ENCODE measurements around the gene NUP42. TPM values are rescaled to one million over a fixed set of nuclear protein-coding genes. Genes with fewer than 3 reads are reported as not detected.

NUP42 gene
- total RNA-seq, 4 donors from 2014 or later, result 10.0 to 38.6 (median 15.6) TPM

DNA sequence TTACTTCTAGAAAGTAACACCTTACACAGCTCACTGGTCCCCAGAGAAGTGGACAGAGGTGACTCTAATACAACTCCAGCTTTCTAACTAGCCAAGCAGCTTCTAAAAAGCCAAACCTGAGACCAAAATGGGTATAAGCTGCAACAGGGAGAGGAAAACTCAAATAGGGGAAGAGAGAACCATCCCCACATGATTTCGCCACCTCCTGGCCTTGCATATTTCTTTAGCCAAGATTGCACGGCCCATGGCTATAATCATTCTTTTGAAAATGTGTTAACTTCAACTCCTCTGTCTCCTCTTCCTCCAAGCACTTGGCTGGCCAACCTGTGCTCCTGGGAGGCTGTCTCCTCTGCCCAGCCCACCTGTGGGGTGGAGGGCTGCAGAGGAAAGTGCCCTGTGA is 28.7 kb downstream of the NUP42 start:
- intact Hi-C loops (cut with DNase I; ENCODE audit: low total_unique reads), result no loop called here

DNA sequence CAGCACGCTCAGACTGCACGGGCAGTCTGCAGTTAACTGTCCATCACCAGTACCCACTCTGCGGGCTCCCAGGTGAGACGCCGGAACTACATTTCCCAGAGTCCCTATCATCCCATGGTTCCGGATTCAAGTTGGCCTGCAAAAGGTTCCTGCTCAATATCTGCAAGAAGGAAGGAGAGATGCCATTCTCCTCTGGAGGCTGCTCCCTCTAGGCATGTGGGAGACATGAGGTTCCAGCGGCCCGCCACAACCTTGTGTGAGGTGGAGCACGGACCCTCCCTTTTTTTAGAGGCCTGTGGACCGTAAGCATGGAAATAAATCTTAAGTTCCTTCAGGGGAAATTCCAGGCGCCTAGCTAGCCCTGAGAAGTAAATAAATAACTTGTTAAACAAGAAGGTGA is 29.7 kb downstream of the NUP42 start:
- intact Hi-C loops (cut with DNase I; ENCODE audit: low total_unique reads), result no loop called here
- H3K27ac ChIP-seq, result no peak overlapping the region
- H3K4me1 ChIP-seq, result no peaks in the 10 kb centered on the region
- no peak overlapping the region for H3K4me3 ChIP-seq
- TF ChIP-seq, protein P1, sequence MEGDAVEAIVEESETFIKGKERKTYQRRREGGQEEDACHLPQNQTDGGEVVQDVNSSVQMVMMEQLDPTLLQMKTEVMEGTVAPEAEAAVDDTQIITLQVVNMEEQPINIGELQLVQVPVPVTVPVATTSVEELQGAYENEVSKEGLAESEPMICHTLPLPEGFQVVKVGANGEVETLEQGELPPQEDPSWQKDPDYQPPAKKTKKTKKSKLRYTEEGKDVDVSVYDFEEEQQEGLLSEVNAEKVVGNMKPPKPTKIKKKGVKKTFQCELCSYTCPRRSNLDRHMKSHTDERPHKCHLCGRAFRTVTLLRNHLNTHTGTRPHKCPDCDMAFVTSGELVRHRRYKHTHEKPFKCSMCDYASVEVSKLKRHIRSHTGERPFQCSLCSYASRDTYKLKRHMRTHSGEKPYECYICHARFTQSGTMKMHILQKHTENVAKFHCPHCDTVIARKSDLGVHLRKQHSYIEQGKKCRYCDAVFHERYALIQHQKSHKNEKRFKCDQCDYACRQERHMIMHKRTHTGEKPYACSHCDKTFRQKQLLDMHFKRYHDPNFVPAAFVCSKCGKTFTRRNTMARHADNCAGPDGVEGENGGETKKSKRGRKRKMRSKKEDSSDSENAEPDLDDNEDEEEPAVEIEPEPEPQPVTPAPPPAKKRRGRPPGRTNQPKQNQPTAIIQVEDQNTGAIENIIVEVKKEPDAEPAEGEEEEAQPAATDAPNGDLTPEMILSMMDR (IDR thresholded peaks at IDR 0.05 in 4 of 5, conservative IDR thresholded peaks at IDR 0.05 in 1 of 5), result no peak
- no peak for TF ChIP-seq POLR2A (IDR thresholded peaks at IDR 0.05)
- H3K27me3 ChIP-seq, result no peaks in the 10 kb centered on the region
- ATAC-seq (no peak), DNase-seq (no peak)
- no peaks in the 10 kb centered on the region for H3K36me3 ChIP-seq
- in situ Hi-C loops (cut with MboI; ENCODE audit: low sequenced_read_pairs in 4 of 4), result no loop called here
- no peaks in the 10 kb centered on the region for H3K9me3 ChIP-seq

More for the DNA sequence above, 28.7 kb downstream of the NUP42 start:
- DNase-seq, result no peak
- H3K4me1 ChIP-seq, result no peaks in the 10 kb centered on the region
- no peak overlapping the region for H3K4me3 ChIP-seq
- H3K27me3 ChIP-seq, result no peaks in the 10 kb centered on the region
- H3K27ac ChIP-seq, result no peak overlapping the region
- in situ Hi-C loops (cut with MboI; ENCODE audit: low sequenced_read_pairs in 4 of 4), result no loop called here
- ATAC-seq, result no peak
- no peaks in the 10 kb centered on the region for H3K36me3 ChIP-seq
- TF ChIP-seq, protein P1 (IDR thresholded peaks at IDR 0.05 in 4 of 5, conservative IDR thresholded peaks at IDR 0.05 in 1 of 5), result no peak
- no peak for TF ChIP-seq POLR2A (IDR thresholded peaks at IDR 0.05)
- H3K9me3 ChIP-seq, result no peaks in the 10 kb centered on the region

DNA sequence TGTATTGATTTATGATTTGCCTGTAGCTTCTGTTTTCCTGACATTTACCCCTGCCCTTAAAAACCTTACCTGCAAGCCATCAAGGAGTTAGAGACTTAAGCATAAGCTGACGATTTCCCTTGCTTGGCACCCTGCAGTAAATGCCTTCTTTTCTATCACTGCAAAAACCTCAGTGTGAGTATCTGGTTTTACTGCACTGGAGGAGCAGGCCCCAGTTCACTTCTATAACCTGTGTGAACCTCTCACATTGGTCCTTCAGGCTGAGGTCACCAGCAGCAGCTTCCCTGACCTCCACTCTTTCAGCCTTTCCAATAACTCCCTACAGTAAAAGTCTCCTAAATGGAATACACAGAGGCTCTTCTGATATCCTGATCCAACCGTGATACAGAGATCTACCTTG is 30.5 kb downstream of the NUP42 start:
- H3K9me3 ChIP-seq, result no peaks in the 10 kb centered on the region
- TF ChIP-seq POLR2A (IDR thresholded peaks at IDR 0.05), result no peak
- TF ChIP-seq, protein P1 (IDR thresholded peaks at IDR 0.05 in 4 of 5, conservative IDR thresholded peaks at IDR 0.05 in 1 of 5), result no peak
- ATAC-seq (no peak), DNase-seq (no peak)
- intact Hi-C loops (cut with DNase I; ENCODE audit: low total_unique reads), result no loop called here
- no peaks in the 10 kb centered on the region for H3K4me1 ChIP-seq
- in situ Hi-C loops (cut with MboI; ENCODE audit: low sequenced_read_pairs in 4 of 4), result no loop called here
- no peaks in the 10 kb centered on the region for H3K27me3 ChIP-seq
- no peak overlapping the region for H3K4me3 ChIP-seq
- no peak overlapping the region for H3K27ac ChIP-seq
- no peaks in the 10 kb centered on the region for H3K36me3 ChIP-seq

DNA sequence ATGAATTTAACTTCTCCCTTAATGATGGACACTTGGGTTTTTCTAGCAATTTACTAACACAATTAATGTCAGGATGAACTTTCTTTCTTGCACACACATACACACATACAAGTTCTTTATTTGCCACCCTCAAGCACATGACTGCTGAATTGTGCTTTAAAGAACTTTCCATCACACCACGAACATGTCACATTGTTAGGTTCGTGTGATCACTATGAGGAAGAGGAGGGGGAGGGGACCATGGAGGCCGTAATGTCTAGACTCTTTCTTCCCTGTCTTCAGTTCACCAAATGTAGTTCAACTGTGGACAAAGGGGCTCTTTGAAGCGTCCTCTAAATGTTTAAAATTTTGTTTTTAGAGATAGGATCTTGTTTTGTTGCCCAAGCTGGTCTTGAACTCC is 31.0 kb downstream of the NUP42 start:
- ATAC-seq (no peak), DNase-seq (no peak)
- Histone ChIP-seq H3K4me3 (no peak overlapping the region), H3K9me3 (no peaks in the 10 kb centered on the region), H3K4me1 (no peaks in the 10 kb centered on the region), H3K27ac (no peak overlapping the region), H3K36me3 (no peaks in the 10 kb centered on the region), H3K27me3 (no peaks in the 10 kb centered on the region)
- intact Hi-C loops (cut with DNase I; ENCODE audit: low total_unique reads) (no loop called here), in situ Hi-C loops (cut with MboI; ENCODE audit: low sequenced_read_pairs in 4 of 4) (no loop called here)
- no peak for TF ChIP-seq POLR2A (IDR thresholded peaks at IDR 0.05)
- TF ChIP-seq, protein P1 (IDR thresholded peaks at IDR 0.05 in 4 of 5, conservative IDR thresholded peaks at IDR 0.05 in 1 of 5), result no peak

DNA sequence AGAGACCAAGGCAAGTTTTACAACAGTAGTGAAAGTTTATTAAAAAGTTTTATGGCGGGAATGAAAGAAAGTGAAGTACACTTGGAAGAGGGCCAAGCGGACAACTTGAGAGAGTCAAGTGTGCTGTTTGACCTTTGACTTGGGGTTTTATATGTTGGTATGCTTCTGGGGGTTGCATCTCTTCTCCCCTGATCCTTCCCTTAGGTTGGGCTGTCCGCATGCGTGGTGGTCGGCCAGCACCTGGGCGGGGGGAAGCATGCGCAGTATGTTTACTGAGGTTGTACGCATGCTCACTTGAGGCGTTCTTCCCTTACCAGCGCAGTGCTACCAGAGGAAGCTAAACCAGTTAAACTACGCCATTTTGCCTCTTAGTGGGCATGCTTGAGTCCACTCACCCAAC is 31.9 kb downstream of the NUP42 start:
- H3K27me3 ChIP-seq, result no peaks in the 10 kb centered on the region
- H3K4me3 ChIP-seq, result no peak overlapping the region
- intact Hi-C loops (cut with DNase I; ENCODE audit: low total_unique reads), result no loop called here
- no peak for DNase-seq
- no peak for ATAC-seq
- H3K27ac ChIP-seq, result no peak overlapping the region
- no peaks in the 10 kb centered on the region for H3K4me1 ChIP-seq
- in situ Hi-C loops (cut with MboI; ENCODE audit: low sequenced_read_pairs in 4 of 4), result no loop called here
- no peaks in the 10 kb centered on the region for H3K36me3 ChIP-seq
- TF ChIP-seq, protein P1 (IDR thresholded peaks at IDR 0.05 in 4 of 5, conservative IDR thresholded peaks at IDR 0.05 in 1 of 5), result no peak
- TF ChIP-seq POLR2A (IDR thresholded peaks at IDR 0.05), result no peak
- H3K9me3 ChIP-seq, result no peaks in the 10 kb centered on the region
